ENCODE results near the gene DYNLL1. TPM values are rescaled to one million over a fixed set of nuclear protein-coding genes. Genes with fewer than 3 reads are reported as not detected.

DYNLL1 gene
- total and polyA plus RNA-seq, 2 of the 13 experiments (the other 11 are each of a cell fraction or from before 2014, with no cell fraction given): 271 to 294 TPM

GRCh38 chr12:120469450-120470149, 26.3 kb upstream of the DYNLL1 start, which contains the start of gene SRSF9 (continued):
- TF ChIP-seq ELK4 (CRISPR knock-in tag; IDR thresholded peaks at IDR 0.05; ENCODE audit: borderline replicate concordance): no peak
- TF ChIP-seq ZKSCAN8 (CRISPR knock-in tag; IDR thresholded peaks at IDR 0.05; ENCODE audit: borderline replicate concordance): no peak
- TF ChIP-seq ZNF224 (CRISPR knock-in tag; IDR thresholded peaks at IDR 0.05): peak; percentile 83; the same call in 1 of the 2 replicates
- TF ChIP-seq ZFX (CRISPR knock-in tag; IDR thresholded peaks at IDR 0.05; ENCODE audit: low read depth): peak; percentile 92
- TF ChIP-seq ELF3 (CRISPR knock-in tag; IDR thresholded peaks at IDR 0.05): peak; percentile 62
- TF ChIP-seq, protein P1, sequence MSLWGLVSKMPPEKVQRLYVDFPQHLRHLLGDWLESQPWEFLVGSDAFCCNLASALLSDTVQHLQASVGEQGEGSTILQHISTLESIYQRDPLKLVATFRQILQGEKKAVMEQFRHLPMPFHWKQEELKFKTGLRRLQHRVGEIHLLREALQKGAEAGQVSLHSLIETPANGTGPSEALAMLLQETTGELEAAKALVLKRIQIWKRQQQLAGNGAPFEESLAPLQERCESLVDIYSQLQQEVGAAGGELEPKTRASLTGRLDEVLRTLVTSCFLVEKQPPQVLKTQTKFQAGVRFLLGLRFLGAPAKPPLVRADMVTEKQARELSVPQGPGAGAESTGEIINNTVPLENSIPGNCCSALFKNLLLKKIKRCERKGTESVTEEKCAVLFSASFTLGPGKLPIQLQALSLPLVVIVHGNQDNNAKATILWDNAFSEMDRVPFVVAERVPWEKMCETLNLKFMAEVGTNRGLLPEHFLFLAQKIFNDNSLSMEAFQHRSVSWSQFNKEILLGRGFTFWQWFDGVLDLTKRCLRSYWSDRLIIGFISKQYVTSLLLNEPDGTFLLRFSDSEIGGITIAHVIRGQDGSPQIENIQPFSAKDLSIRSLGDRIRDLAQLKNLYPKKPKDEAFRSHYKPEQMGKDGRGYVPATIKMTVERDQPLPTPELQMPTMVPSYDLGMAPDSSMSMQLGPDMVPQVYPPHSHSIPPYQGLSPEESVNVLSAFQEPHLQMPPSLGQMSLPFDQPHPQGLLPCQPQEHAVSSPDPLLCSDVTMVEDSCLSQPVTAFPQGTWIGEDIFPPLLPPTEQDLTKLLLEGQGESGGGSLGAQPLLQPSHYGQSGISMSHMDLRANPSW (CRISPR knock-in tag; IDR thresholded peaks at IDR 0.05; ENCODE audit: borderline replicate concordance): no peak; the same call in 1 of the 2 replicates
- peak; percentile 94 for TF ChIP-seq BCL3 (CRISPR knock-in tag; IDR thresholded peaks at IDR 0.05)
- TF ChIP-seq ZNF33B (CRISPR knock-in tag; IDR thresholded peaks at IDR 0.05): peak; percentile 77; the same call in 1 of the 2 replicates
- no peak for TF ChIP-seq FOXO1 (CRISPR knock-in tag; IDR thresholded peaks at IDR 0.05)
- peak; percentile 44; the same call in 1 of the 2 replicates for TF ChIP-seq NCOA2 (CRISPR knock-in tag; IDR thresholded peaks at IDR 0.05)
- TF ChIP-seq, protein P2, sequence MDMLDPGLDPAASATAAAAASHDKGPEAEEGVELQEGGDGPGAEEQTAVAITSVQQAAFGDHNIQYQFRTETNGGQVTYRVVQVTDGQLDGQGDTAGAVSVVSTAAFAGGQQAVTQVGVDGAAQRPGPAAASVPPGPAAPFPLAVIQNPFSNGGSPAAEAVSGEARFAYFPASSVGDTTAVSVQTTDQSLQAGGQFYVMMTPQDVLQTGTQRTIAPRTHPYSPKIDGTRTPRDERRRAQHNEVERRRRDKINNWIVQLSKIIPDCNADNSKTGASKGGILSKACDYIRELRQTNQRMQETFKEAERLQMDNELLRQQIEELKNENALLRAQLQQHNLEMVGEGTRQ (IDR thresholded peaks at IDR 0.05; ENCODE audit: low read depth, low read length): no peak
- TF ChIP-seq, protein P2 (CRISPR knock-in tag; IDR thresholded peaks at IDR 0.05; ENCODE audit: borderline replicate concordance): peak; percentile 33; the same call in 1 of the 2 replicates
- TF ChIP-seq ZNF891 (CRISPR knock-in tag; IDR thresholded peaks at IDR 0.05): peak; percentile 76; the same call in 1 of the 2 replicates
